ENCODE results near the gene RGL1.
A peak's percentile ranks its signal among the peaks of the same experiment; 100 is the strongest.

The RGL1 gene

GRCh38 chr1:183941001-183941400 is 136.1 kb downstream of the RGL1 start:
- DNase-seq (ENCODE audit: low read depth, low spot score), result no peak
- H3K27ac ChIP-seq, result no peak overlapping the region

- peak; percentile 36 for DNase-seq (ENCODE audit: low read depth, low spot score)
These were observed 138.2 kb downstream of the RGL1 start for GRCh38 chr1:183942933-183943693.

GRCh38 chr1:183945428-183946319 is 140.8 kb downstream of the RGL1 start:
- DNase-seq (ENCODE audit: low read depth, low spot score), result no peak

More at GRCh38 chr1:183942933-183943693, 138.2 kb downstream of the RGL1 start:
- no peak overlapping the region for H3K27ac ChIP-seq

GRCh38 chr1:183946320-183946613 is 141.3 kb downstream of the RGL1 start:
- no peak for DNase-seq (ENCODE audit: low read depth, low spot score)
- H3K27ac ChIP-seq, result no peak overlapping the region

More at GRCh38 chr1:183945428-183946319, 140.8 kb downstream of the RGL1 start:
- H3K27ac ChIP-seq, result no peak overlapping the region

GRCh38 chr1:183947988-183948387 is 143.1 kb downstream of the RGL1 start:
- H3K27ac ChIP-seq, result no peak overlapping the region
- DNase-seq (ENCODE audit: low read depth, low spot score), result no peak

GRCh38 chr1:183952101-183952500 is 147.2 kb downstream of the RGL1 start:
- no peak overlapping the region for H3K27ac ChIP-seq
- DNase-seq (ENCODE audit: low read depth, low spot score), result no peak

GRCh38 chr1:183953031-183953430 is 148.1 kb downstream of the RGL1 start:
- no peak for DNase-seq (ENCODE audit: low read depth, low spot score)
- no peak overlapping the region for H3K27ac ChIP-seq

GRCh38 chr1:183954496-183954895 is 149.6 kb downstream of the RGL1 start:
- H3K27ac ChIP-seq, result no peak overlapping the region
- DNase-seq (ENCODE audit: low read depth, low spot score), result peak; percentile 41

- H3K27ac ChIP-seq, result peak overlapping the region; percentile 49
These were observed 151.8 kb downstream of the RGL1 start for GRCh38 chr1:183956559-183957188.

GRCh38 chr1:183957216-183957830 is 152.4 kb downstream of the RGL1 start:
- peak overlapping the region; percentile 49 for H3K27ac ChIP-seq
- no peak for DNase-seq (ENCODE audit: low read depth, low spot score)

More at GRCh38 chr1:183956559-183957188, 151.8 kb downstream of the RGL1 start:
- peak; percentile 68 for DNase-seq (ENCODE audit: low read depth, low spot score)

- H3K27ac ChIP-seq, result no peak overlapping the region
- DNase-seq (ENCODE audit: low read depth, low spot score), result no peak
These were observed 154.0 kb downstream of the RGL1 start for GRCh38 chr1:183958958-183959357.

GRCh38 chr1:183961132-183961531 is 156.2 kb downstream of the RGL1 start:
- no peak overlapping the region for H3K27ac ChIP-seq
- DNase-seq (ENCODE audit: low read depth, low spot score), result no peak

GRCh38 chr1:183962903-183963302 is 158.0 kb downstream of the RGL1 start:
- no peak overlapping the region for H3K27ac ChIP-seq
- no peak for DNase-seq (ENCODE audit: low read depth, low spot score)

- no peak for DNase-seq (ENCODE audit: low read depth, low spot score)
- H3K27ac ChIP-seq, result no peak overlapping the region
These were observed 160.8 kb downstream of the RGL1 start for GRCh38 chr1:183965726-183966125.

GRCh38 chr1:183966487-183966886 is 161.6 kb downstream of the RGL1 start:
- H3K27ac ChIP-seq, result no peak overlapping the region
- no peak for DNase-seq (ENCODE audit: low read depth, low spot score)

- DNase-seq (ENCODE audit: low read depth, low spot score), result no peak
- no peak overlapping the region for H3K27ac ChIP-seq
These were observed 163.0 kb downstream of the RGL1 start for GRCh38 chr1:183967914-183968313.

- H3K27ac ChIP-seq, result no peak overlapping the region
- DNase-seq (ENCODE audit: low read depth, low spot score), result no peak
These were observed 163.5 kb downstream of the RGL1 start for GRCh38 chr1:183968386-183968785.

GRCh38 chr1:183970516-183971300 is 165.8 kb downstream of the RGL1 start:
- no peak for DNase-seq (ENCODE audit: low read depth, low spot score)
- no peak overlapping the region for H3K27ac ChIP-seq

- H3K27ac ChIP-seq, result no peak overlapping the region
- no peak for DNase-seq (ENCODE audit: low read depth, low spot score)
These were observed 170.7 kb downstream of the RGL1 start for GRCh38 chr1:183975651-183976050.

- DNase-seq (ENCODE audit: low read depth, low spot score), result no peak
- no peak overlapping the region for H3K27ac ChIP-seq
These were observed 172.8 kb downstream of the RGL1 start for GRCh38 chr1:183977717-183978116.

Measured in epithelial cell of prostate (primary cell).